Raji (cell line): ENCODE results near the gene USP26.

Source experiments
- POLR2A ChIP-seq: IDR thresholded peaks from 2 replicates; pipeline ENCODE4 v1.6.1; 2011; ENCODE audit warnings: low read depth, low read length, control low read depth; ENCODE audit not compliant: insufficient read depth

The USP26 gene

GRCh38 chrX:133097031-133097430 is at the start of gene USP26:
TSS of gene USP26 (minus strand) at chrX:133097109. CDS start at chrX:133028220, 68,889 bp downstream.
- no peak for TF ChIP-seq POLR2A

GRCh38 chrX:133134282-133134681 is 37.4 kb upstream of the USP26 start:
- TF ChIP-seq POLR2A: no peak

GRCh38 chrX:133120406-133120805 is 23.5 kb upstream of the USP26 start:
- TF ChIP-seq POLR2A: no peak

GRCh38 chrX:133094098-133094731 is 2.7 kb downstream of the USP26 start:
- TF ChIP-seq POLR2A: no peak

GRCh38 chrX:133090236-133090809 is 6.6 kb downstream of the USP26 start:
- TF ChIP-seq POLR2A: no peak

- no peak for TF ChIP-seq POLR2A
Measured at GRCh38 chrX:133089411-133089810, 7.5 kb downstream of the USP26 start.

- TF ChIP-seq POLR2A: no peak
Measured at GRCh38 chrX:133085785-133086184, 11.1 kb downstream of the USP26 start.

- TF ChIP-seq POLR2A: no peak
Measured at GRCh38 chrX:133083899-133084298, 13.0 kb downstream of the USP26 start.

GRCh38 chrX:133081990-133082389 is 14.9 kb downstream of the USP26 start:
- no peak for TF ChIP-seq POLR2A

- no peak for TF ChIP-seq POLR2A
Measured at GRCh38 chrX:133072566-133072965, 24.3 kb downstream of the USP26 start.

GRCh38 chrX:133068461-133068860 is 28.4 kb downstream of the USP26 start:
- TF ChIP-seq POLR2A: no peak

GRCh38 chrX:133056341-133056740 is 40.6 kb downstream of the USP26 start:
- no peak for TF ChIP-seq POLR2A

GRCh38 chrX:133054761-133055405 is 42.0 kb downstream of the USP26 start:
- no peak for TF ChIP-seq POLR2A

- no peak for TF ChIP-seq POLR2A
Measured at GRCh38 chrX:133053861-133054598, 42.9 kb downstream of the USP26 start.

GRCh38 chrX:133048751-133049150 is 48.2 kb downstream of the USP26 start:
- no peak for TF ChIP-seq POLR2A

- no peak for TF ChIP-seq POLR2A
Measured at GRCh38 chrX:133046601-133047000, 50.3 kb downstream of the USP26 start.
